HG02852 (cell line): Measurements from ENCODE around the gene TNFRSF1B.
A peak's percentile ranks its signal among the peaks of the same experiment; 100 is the strongest.
"Not testable (repeated sequence)": the region's sequence is repeated elsewhere in the genome, so short reads cannot be mapped to it uniquely, and the experiment has no call there.

Source experiments
- ATAC-seq: cut with Tn5 transposase; IDR thresholded peaks from one replicate; pipeline ENCODE4 v1.9.1; 2021; ENCODE audit warnings: mild to moderate bottlenecking, moderate library complexity; ENCODE audit not compliant: unreplicated experiment

TNFRSF1B gene

GRCh38 chr1:12209495-12209832 is 42.7 kb downstream of the TNFRSF1B start:
- ATAC-seq, result no peak

- no peak for ATAC-seq
These were observed 48.5 kb downstream of the TNFRSF1B start for GRCh38 chr1:12215118-12215961.

GRCh38 chr1:12219800-12220199 is 53.0 kb downstream of the TNFRSF1B start:
- ATAC-seq, result no peak

- ATAC-seq, result no peak
These were observed 54.1 kb downstream of the TNFRSF1B start for GRCh38 chr1:12220890-12221289.

GRCh38 chr1:12222700-12223099 is 55.9 kb downstream of the TNFRSF1B start:
- ATAC-seq, result not testable (repeated sequence)

- not testable (repeated sequence) for ATAC-seq
These were observed 57.3 kb downstream of the TNFRSF1B start for GRCh38 chr1:12224092-12224491.

- ATAC-seq, result no peak
These were observed 62.2 kb downstream of the TNFRSF1B start for GRCh38 chr1:12228979-12229378.

GRCh38 chr1:12229386-12229834 is 62.6 kb downstream of the TNFRSF1B start:
- no peak for ATAC-seq

GRCh38 chr1:12229835-12230548 is 63.2 kb downstream of the TNFRSF1B start, which contains the start of gene VPS13D:
Gene VPS13D (plus strand): TSS chr1:12230030. CDS start chr1:12234267, 4,237 bp downstream.
- ATAC-seq, result peak; percentile 73

- peak; percentile 24 for ATAC-seq
These were observed 63.9 kb downstream of the TNFRSF1B start for GRCh38 chr1:12230549-12231275.

GRCh38 chr1:12231276-12231595 is 64.4 kb downstream of the TNFRSF1B start:
- no peak for ATAC-seq

GRCh38 chr1:12232221-12232620 is 65.4 kb downstream of the TNFRSF1B start:
- no peak for ATAC-seq

- no peak for ATAC-seq
These were observed 77.3 kb downstream of the TNFRSF1B start for GRCh38 chr1:12244078-12244477.

GRCh38 chr1:12244585-12244984 is 77.8 kb downstream of the TNFRSF1B start:
- ATAC-seq, result no peak

GRCh38 chr1:12245116-12245515 is 78.3 kb downstream of the TNFRSF1B start:
- ATAC-seq, result no peak

GRCh38 chr1:12245733-12246132 is 78.9 kb downstream of the TNFRSF1B start:
- no peak for ATAC-seq

- ATAC-seq, result no peak
These were observed 79.8 kb downstream of the TNFRSF1B start for GRCh38 chr1:12246584-12246983.

- ATAC-seq, result no peak
These were observed 82.4 kb downstream of the TNFRSF1B start for GRCh38 chr1:12249181-12249580.

- ATAC-seq, result no peak
These were observed 83.0 kb downstream of the TNFRSF1B start for GRCh38 chr1:12249748-12250147.

GRCh38 chr1:12251442-12251841 is 84.7 kb downstream of the TNFRSF1B start:
- no peak for ATAC-seq

GRCh38 chr1:12255913-12256312 is 89.1 kb downstream of the TNFRSF1B start:
- no peak for ATAC-seq

GRCh38 chr1:12258272-12258671 is 91.5 kb downstream of the TNFRSF1B start:
- ATAC-seq, result no peak
